Loucy (cell line): Measurements from ENCODE around the gene ATP8A2.

ENCODE experiments used
- EZH2phosphoT487 ChIP-seq: fragments of 200-600 bp; IDR thresholded peaks from 2 replicates; pipeline ENCODE4 v1.6.1; 2018; ENCODE audit warnings: antibody characterized with exemption, mild to moderate bottlenecking, moderate library complexity, borderline replicate concordance
- TF ChIP-seq, protein P1 (sequence below): fragments of 200-600 bp; sonication (generic); conservative IDR thresholded peaks from 2 replicates; pipeline ENCODE4 v1.5.1; 2014; ENCODE audit warnings: mild to moderate bottlenecking, antibody characterized with exemption, low read length

DNA sequence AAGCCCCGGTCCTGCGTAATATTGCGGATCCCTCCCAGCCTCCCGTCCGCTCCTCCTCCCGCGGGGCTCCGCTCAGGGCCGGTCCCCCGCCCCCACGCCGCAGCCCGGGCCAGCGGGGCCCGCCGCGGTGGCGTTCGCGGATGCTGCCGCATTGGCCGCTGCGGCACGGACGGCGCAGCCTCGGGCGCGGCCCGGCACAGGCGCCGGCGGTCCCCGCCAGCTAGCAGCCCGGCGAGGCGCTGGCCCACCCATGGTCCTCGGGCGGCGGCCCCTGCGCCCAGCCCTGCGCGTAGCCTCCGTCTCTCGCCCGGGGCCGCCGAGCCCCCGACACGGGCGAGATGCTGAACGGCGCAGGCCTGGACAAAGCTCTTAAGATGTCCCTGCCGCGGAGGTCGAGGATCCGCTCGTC is at the start of gene ATP8A2:
- TF ChIP-seq, protein P1, sequence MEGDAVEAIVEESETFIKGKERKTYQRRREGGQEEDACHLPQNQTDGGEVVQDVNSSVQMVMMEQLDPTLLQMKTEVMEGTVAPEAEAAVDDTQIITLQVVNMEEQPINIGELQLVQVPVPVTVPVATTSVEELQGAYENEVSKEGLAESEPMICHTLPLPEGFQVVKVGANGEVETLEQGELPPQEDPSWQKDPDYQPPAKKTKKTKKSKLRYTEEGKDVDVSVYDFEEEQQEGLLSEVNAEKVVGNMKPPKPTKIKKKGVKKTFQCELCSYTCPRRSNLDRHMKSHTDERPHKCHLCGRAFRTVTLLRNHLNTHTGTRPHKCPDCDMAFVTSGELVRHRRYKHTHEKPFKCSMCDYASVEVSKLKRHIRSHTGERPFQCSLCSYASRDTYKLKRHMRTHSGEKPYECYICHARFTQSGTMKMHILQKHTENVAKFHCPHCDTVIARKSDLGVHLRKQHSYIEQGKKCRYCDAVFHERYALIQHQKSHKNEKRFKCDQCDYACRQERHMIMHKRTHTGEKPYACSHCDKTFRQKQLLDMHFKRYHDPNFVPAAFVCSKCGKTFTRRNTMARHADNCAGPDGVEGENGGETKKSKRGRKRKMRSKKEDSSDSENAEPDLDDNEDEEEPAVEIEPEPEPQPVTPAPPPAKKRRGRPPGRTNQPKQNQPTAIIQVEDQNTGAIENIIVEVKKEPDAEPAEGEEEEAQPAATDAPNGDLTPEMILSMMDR, result no peak
- TF ChIP-seq EZH2phosphoT487, result no peak
